K562 (cell line): ENCODE measurements around the gene IFIT5. TPM values are rescaled to one million over a fixed set of nuclear protein-coding genes. Genes with fewer than 3 reads are reported as not detected.

Source experiments
- ATAC-seq: fragments of 200-7000 bp; cut with Tn5 transposase; 3 replicates; pipeline ENCODE4 v1.9.1; 2020; ENCODE audit warnings: moderate library complexity
- BruUV-seq: library from RNA; stranded (reverse); fragments of 400-500 nt; replicated peaks from 2 replicates; lab custom pipeline; 2021; lab: Mats Ljungman, UMichigan
- CTCF ChIA-PET: fragments of 300-600 bp; formaldehyde crosslinking; extraction: SDS; loops from one replicate; lab custom pipeline; 2021; ENCODE audit warnings: low intra/inter-chr PET ratio; lab: Yijun Ruan, JAX
- POLR2A ChIA-PET: fragments of 300-600, 350-650 bp; sonication (Branson Sonifier 250); formaldehyde crosslinking; extraction: SDS; loops from one replicate; lab custom pipeline; 2021; ENCODE audit warnings: antibody characterized with exemption, inconsistent platforms; lab: Yijun Ruan, JAX
- DNase-seq, 4 experiments: peaks; one replicate each; pipeline versions ENCODE4 v3.0.0 to v3.0.0-alpha.2; 2011 to 2018; ENCODE audit warnings: low spot score in 3 of 4, mixed read lengths in 3 of 4; ENCODE audit errors: extremely low read depth in 1 of 4
- FAIRE-seq: peaks from 2 replicates; lab custom pipeline; 2011; peaks lifted over from hg19 to GRCh38; lab: Jason Lieb, UNC
- H2AFZ ChIP-seq: 2 replicates; pipeline ENCODE4 v1.6.0; 2011; ENCODE audit warnings: low read depth, low read length, control low read depth, inconsistent platforms
- H3K27ac ChIP-seq: fragments of 200-600 bp; 3 replicates; pipeline ENCODE4 v1.8.0; 2011; ENCODE audit warnings: low read depth, mild to moderate bottlenecking, control low read depth, inconsistent platforms, low read length, moderate library complexity, mixed read lengths; ENCODE audit errors: extremely low read depth
- H3K27me3 ChIP-seq, 2 experiments: fragments of 300-600 bp in 1 of 2; 2 replicates in 1 of 2; 3 replicates in 1 of 2; pipeline versions ENCODE4 v1.6.0 to v1.8.0; 2011; ENCODE audit warnings: inconsistent platforms in 2 of 2, low read length in 2 of 2, mild to moderate bottlenecking in 1 of 2, mixed read lengths in 1 of 2, moderate library complexity in 1 of 2; ENCODE audit not compliant: control insufficient read depth in 2 of 2, insufficient read depth in 2 of 2
- H3K36me3 ChIP-seq: fragments of 300-600 bp; 3 replicates; pipeline ENCODE4 v1.8.0; 2011; ENCODE audit warnings: mild to moderate bottlenecking, low read length, inconsistent platforms; ENCODE audit not compliant: control insufficient read depth, insufficient read depth
- H3K4me1 ChIP-seq, 2 experiments: fragments of 200-600 bp in 1 of 2; replicated peaks in 1 of 2; 2 replicates in 1 of 2; 3 replicates in 1 of 2; pipeline versions ENCODE4 v1.5.1 to v1.8.0; 2011; ENCODE audit warnings: inconsistent platforms in 2 of 2, low read length in 2 of 2, mild to moderate bottlenecking in 1 of 2, mixed read lengths in 1 of 2, moderate library complexity in 1 of 2; ENCODE audit not compliant: control insufficient read depth in 2 of 2, insufficient read depth in 2 of 2
- H3K4me2 ChIP-seq: 2 replicates; pipeline ENCODE4 v1.6.1; 2011; ENCODE audit warnings: low read length, control low read depth, inconsistent platforms, mixed read lengths; ENCODE audit not compliant: insufficient read depth
- H3K4me3 ChIP-seq: fragments of 200-600 bp; sonication (generic), shearing (Covaris generic); 2 replicates; pipeline ENCODE4 v1.5.1; 2016; ENCODE audit warnings: control low read depth, inconsistent platforms
- H3K79me2 ChIP-seq: fragments of 200-600 bp; 3 replicates; pipeline ENCODE4 v1.8.0; 2011; ENCODE audit warnings: low read length, inconsistent platforms; ENCODE audit not compliant: control insufficient read depth, insufficient read depth
- H3K9ac ChIP-seq, 2 experiments: 2 replicates each; pipeline versions ENCODE4 v1.6.0 to v1.6.1; 2011; ENCODE audit warnings: low read depth in 2 of 2, low read length in 2 of 2, control low read depth in 1 of 2, inconsistent platforms in 1 of 2, mild to moderate bottlenecking in 1 of 2, mixed read lengths in 1 of 2; ENCODE audit not compliant: insufficient read depth in 1 of 2
- H3K9me1 ChIP-seq: one replicate; pipeline ENCODE4 v1.6.0; 2011; ENCODE audit warnings: inconsistent platforms, mild to moderate bottlenecking, low read length, moderate library complexity; ENCODE audit not compliant: control insufficient read depth, insufficient read depth
- H3K9me3 ChIP-seq: replicated peaks from 2 replicates; pipeline ENCODE4 v1.5.1; 2011; ENCODE audit warnings: low read depth, low read length, inconsistent platforms; ENCODE audit not compliant: control insufficient read depth, insufficient read depth
- H4K20me1 ChIP-seq: replicated peaks from 2 replicates; pipeline ENCODE4 v1.6.1; 2011; ENCODE audit warnings: low read length, inconsistent platforms, mixed read lengths; ENCODE audit not compliant: control insufficient read depth, insufficient read depth
- C11orf30 ChIP-seq: fragments of 450-650 bp; IDR thresholded peaks from 2 replicates; pipeline ENCODE4 v1.6.1; 2016; ENCODE audit warnings: low read depth, mild to moderate bottlenecking
- MAFF ChIP-seq: IDR thresholded peaks from 2 replicates; pipeline ENCODE4 v1.6.1; 2012; ENCODE audit warnings: low read length, improper control_type of control experiment
- MAFG ChIP-seq: fragments of 450-650 bp; conservative IDR thresholded peaks from 2 replicates; pipeline ENCODE4 v1.6.1; 2016; ENCODE audit warnings: missing genetic modification characterization, missing compliant biosample characterization
- SMARCA4 ChIP-seq: fragments of 450-650 bp; IDR thresholded peaks from 2 replicates; pipeline ENCODE4 v1.6.1; 2016
- SP2 ChIP-seq: IDR thresholded peaks from 2 replicates; pipeline ENCODE4 v1.6.1; 2011; ENCODE audit warnings: mild to moderate bottlenecking, low read depth, low read length, moderate library complexity; ENCODE audit not compliant: poor library complexity, severe bottlenecking; ENCODE audit errors: extremely low read depth
- TCF7 ChIP-seq: sonication (generic); IDR thresholded peaks from 2 replicates; pipeline ENCODE4 v1.6.1; 2016; ENCODE audit warnings: antibody characterized with exemption, borderline replicate concordance
- ZNF316 ChIP-seq: fragments of 450-650 bp; IDR thresholded peaks from 2 replicates; pipeline ENCODE4 v1.6.1; 2016
- WGBS: fragments of 100-300 bp; shearing (Covaris generic); methylation state at CpG from one replicate; pipeline ENCODE4 v1.1.6; 2016; ENCODE audit warnings: low coverage, mixed read lengths; ENCODE audit not compliant: insufficient coverage; ENCODE audit errors: missing lambda C conversion rate; 5-methylcytosine and 5-hydroxymethylcytosine counted together
- in situ Hi-C: fragments of 300-500 bp; cut with MboI; formaldehyde crosslinking; loops from 4 replicates; pipeline ENCODE4 v1.15.0; 2018; ENCODE audit warnings: inconsistent platforms, mixed read lengths
- intact Hi-C: fragments of 100-400 bp; cut with micrococcal nuclease; formaldehyde crosslinking; loops from 2 replicates; pipeline ENCODE4 v1.14.2; 2022
- polyA plus RNA-seq, 8 experiments: library from polyadenylated mRNA; depleted of rRNA in 4 of 8; stranded (reverse) in 5 of 8; unstranded in 3 of 8; fragments of >200 nt; fragmentation: Nextera tagmentation in 2 of 8; fragmentation: Illumina TruSeq in 1 of 8; extraction: Ambion mirVana in 2 of 8; extraction: Trizol in 1 of 8; gene quantifications; 2 replicates each; pipeline versions ENCODE4 v1.2.1 to v1.2.3, GENCODE V29; 2011 to 2014; ENCODE audit warnings: inconsistent platforms in 1 of 8, missing spikeins in 1 of 8
- total RNA-seq, 7 experiments: library from RNA; depleted of rRNA in 6 of 7; stranded (reverse); fragments of >200 nt in 6 of 7; fragmentation: Illumina TruSeq in 2 of 7; extraction: Trizol in 2 of 7; gene quantifications; 2 replicates each; pipeline versions ENCODE4 v1.2.1 to v1.2.3, GENCODE V29; 2011 to 2021; ENCODE audit warnings: low replicate concordance in 1 of 7

Gene IFIT5
- total and polyA plus RNA-seq, 9 of the 15 experiments (the other 6 are each of a cell fraction or from before 2014, with no cell fraction given), result 0.04 to 0.11 (median 0.06) TPM; not detected in 5

DNA sequence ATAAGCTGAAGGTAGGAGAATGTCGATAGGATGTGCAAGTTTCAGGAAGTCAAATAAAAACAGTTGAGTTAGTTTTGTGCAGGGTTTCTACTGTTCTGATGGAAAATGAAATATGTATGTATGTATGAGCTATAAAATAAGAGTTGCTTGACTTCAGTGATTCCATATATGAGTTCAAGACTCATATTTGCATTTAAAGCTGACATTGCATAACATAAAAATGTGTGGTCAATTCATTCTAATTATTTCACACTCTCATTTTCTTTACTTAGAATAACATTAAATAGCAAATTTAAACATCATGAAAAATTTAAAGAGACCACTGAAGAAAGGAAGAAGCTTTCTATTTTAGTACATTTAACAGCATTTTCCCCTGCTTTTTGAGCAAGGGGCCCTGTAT lies 37.8 kb downstream of the IFIT5 start:
- Histone ChIP-seq H3K36me3 (no peaks in the 10 kb centered on the region), H2AFZ (no peak overlapping the region), H3K4me2 (no peak overlapping the region), H4K20me1 (no peaks in the 10 kb centered on the region), H3K27ac (no peak overlapping the region), H3K9ac (no peak overlapping the region), H3K9me1 (no peaks in the 10 kb centered on the region), H3K4me1 (no peaks in the 10 kb centered on the region), H3K79me2 (no peaks in the 10 kb centered on the region), H3K9me3 (no peaks in the 10 kb centered on the region), H3K27me3 (peaks cover 0 to 4% of the 10 kb centered on the region in 2 experiments; a peak in 2 of 5 replicates), H3K4me3 (no peak overlapping the region)
- FAIRE-seq (no peak), ATAC-seq (no peak), DNase-seq (no peak)
- no TSS peak for BruUV-seq
- intact Hi-C loops (no loop called here), in situ Hi-C loops (no loop called here)
- ChIA-PET CTCF (no interaction called here), POLR2A (interaction anchor here (0.7 kb wide), 1 partner anchor 18 kb away, joined by 3 read pairs; no protein-coding TSS in a partner anchor)
- 0% methylated on average over 1 of the region's 1 CpG for WGBS
- no peak for TF ChIP-seq TCF7
- TF ChIP-seq SP2, result no peak
- TF ChIP-seq SMARCA4, result no peak
- peak; percentile 44; the same call in 1 of the 2 replicates for TF ChIP-seq MAFG (tag)
- peak; percentile 26; the same call in 1 of the 2 replicates for TF ChIP-seq C11orf30
- peak; percentile 61 for TF ChIP-seq ZNF316
- TF ChIP-seq MAFF, result peak; percentile 35
